Progenitor cell of endocrine pancreas (in vitro differentiated cells): ENCODE data around the gene TBC1D32. TPM values are rescaled to one million over a fixed set of nuclear protein-coding genes. Genes with fewer than 3 reads are reported as not detected.
"Not testable (repeated sequence)": the region's sequence is repeated elsewhere in the genome, so short reads cannot be mapped to it uniquely, and the experiment has no call there.

Experiments used
- DNase-seq: peaks from one replicate; pipeline ENCODE4 v3.0.0; 2021; ENCODE audit warnings: low spot score; ENCODE audit not compliant: unreplicated experiment
- H3K27ac Mint-ChIP-seq: 2 replicates; pipeline ENCODE4 v1.8.0; 2021; ENCODE audit warnings: mild to moderate bottlenecking, moderate library complexity, mixed read lengths
- H3K27me3 Mint-ChIP-seq: 2 replicates; pipeline ENCODE4 v1.8.0; 2021; ENCODE audit warnings: mixed read lengths
- H3K36me3 Mint-ChIP-seq: 2 replicates; pipeline ENCODE4 v1.8.0; 2022; ENCODE audit warnings: mixed read lengths; ENCODE audit not compliant: insufficient read depth
- H3K4me1 Mint-ChIP-seq: 2 replicates; pipeline ENCODE4 v1.8.0; 2021; ENCODE audit warnings: low read depth, mixed read lengths
- H3K4me3 Mint-ChIP-seq: 2 replicates; pipeline ENCODE4 v1.8.0; 2021; ENCODE audit warnings: low read depth, mild to moderate bottlenecking, moderate library complexity, mixed read lengths
- H3K9me3 Mint-ChIP-seq: 2 replicates; pipeline ENCODE4 v1.8.0; 2021; ENCODE audit warnings: low read depth, mixed read lengths
- long read RNA-seq: library from polyadenylated mRNA; unstranded; transcript quantifications from one replicate; pipeline ENCODE4 v2.0.0, GENCODE V29; 2020
- total RNA-seq: library from RNA; stranded (reverse); gene quantifications from 2 replicates; pipeline ENCODE4 v1.2.1, GENCODE V29; 2021
- TF ChIP-seq, protein P1 (sequence below): fragments of 200-600 bp; sonication (generic); IDR thresholded peaks from one replicate; pipeline ENCODE4 v1.5.0; 2021; ENCODE audit warnings: antibody characterized with exemption, mild to moderate bottlenecking; ENCODE audit not compliant: unreplicated experiment

TBC1D32 gene
- 13.6 and 15.4 TPM in 2 replicates for total RNA-seq
- long read RNA-seq, full-length matches to known transcripts, result 1 of 10 reads
- long read RNA-seq, partial matches to known transcripts, result 4 of 10 reads
- long read RNA-seq, other reads (novel, unspliced or antisense), result 5 of 10 reads

- Mint-ChIP-seq H3K4me3 (peak within 1 kb of the TSS; percentile 96), H3K4me1 (peaks cover 11% of the 10 kb centered on the region), H3K27ac (peak within 1 kb of the TSS; percentile 99), H3K9me3 (no peaks in the 10 kb centered on the region), H3K36me3 (no peaks in the 10 kb centered on the region), H3K27me3 (no peaks in the 10 kb centered on the region)
- TF ChIP-seq, protein P1, sequence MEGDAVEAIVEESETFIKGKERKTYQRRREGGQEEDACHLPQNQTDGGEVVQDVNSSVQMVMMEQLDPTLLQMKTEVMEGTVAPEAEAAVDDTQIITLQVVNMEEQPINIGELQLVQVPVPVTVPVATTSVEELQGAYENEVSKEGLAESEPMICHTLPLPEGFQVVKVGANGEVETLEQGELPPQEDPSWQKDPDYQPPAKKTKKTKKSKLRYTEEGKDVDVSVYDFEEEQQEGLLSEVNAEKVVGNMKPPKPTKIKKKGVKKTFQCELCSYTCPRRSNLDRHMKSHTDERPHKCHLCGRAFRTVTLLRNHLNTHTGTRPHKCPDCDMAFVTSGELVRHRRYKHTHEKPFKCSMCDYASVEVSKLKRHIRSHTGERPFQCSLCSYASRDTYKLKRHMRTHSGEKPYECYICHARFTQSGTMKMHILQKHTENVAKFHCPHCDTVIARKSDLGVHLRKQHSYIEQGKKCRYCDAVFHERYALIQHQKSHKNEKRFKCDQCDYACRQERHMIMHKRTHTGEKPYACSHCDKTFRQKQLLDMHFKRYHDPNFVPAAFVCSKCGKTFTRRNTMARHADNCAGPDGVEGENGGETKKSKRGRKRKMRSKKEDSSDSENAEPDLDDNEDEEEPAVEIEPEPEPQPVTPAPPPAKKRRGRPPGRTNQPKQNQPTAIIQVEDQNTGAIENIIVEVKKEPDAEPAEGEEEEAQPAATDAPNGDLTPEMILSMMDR, result no peak
- peak; percentile 87 for DNase-seq
Measured at GRCh38 chr6:121334299-121335086, at the start of gene TBC1D32. TBC1D32 (minus strand) TSS chr6:121334480; CDS start chr6:121334430, 50 bp downstream.

DNA sequence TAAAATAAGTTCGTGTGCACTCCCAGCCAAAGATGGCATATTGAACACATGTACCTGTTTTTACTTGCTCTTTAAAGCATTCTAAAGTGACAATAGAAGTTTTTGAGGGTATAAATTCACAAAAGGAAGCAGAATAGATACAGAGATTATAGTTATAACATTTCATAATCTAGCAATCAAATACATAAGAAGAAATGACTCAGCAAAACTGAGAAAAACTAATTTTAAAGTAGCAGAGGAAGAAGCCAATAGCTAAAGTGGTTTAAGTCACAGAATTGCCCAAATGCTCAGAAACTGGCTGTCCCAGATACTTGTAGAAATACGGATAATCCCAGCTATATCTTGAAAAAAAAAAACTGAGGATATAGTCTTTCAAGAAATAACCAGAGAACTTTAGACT is 49.2 kb upstream of the TBC1D32 start:
- H3K9me3 Mint-ChIP-seq, result no peaks in the 10 kb centered on the region
- no peaks in the 10 kb centered on the region for H3K27me3 Mint-ChIP-seq
- H3K36me3 Mint-ChIP-seq, result no peaks in the 10 kb centered on the region
- no peaks in the 10 kb centered on the region for H3K4me1 Mint-ChIP-seq
- DNase-seq, result no peak
- no peak overlapping the region for H3K4me3 Mint-ChIP-seq
- TF ChIP-seq, protein P1, result no peak
- H3K27ac Mint-ChIP-seq, result no peak overlapping the region

DNA sequence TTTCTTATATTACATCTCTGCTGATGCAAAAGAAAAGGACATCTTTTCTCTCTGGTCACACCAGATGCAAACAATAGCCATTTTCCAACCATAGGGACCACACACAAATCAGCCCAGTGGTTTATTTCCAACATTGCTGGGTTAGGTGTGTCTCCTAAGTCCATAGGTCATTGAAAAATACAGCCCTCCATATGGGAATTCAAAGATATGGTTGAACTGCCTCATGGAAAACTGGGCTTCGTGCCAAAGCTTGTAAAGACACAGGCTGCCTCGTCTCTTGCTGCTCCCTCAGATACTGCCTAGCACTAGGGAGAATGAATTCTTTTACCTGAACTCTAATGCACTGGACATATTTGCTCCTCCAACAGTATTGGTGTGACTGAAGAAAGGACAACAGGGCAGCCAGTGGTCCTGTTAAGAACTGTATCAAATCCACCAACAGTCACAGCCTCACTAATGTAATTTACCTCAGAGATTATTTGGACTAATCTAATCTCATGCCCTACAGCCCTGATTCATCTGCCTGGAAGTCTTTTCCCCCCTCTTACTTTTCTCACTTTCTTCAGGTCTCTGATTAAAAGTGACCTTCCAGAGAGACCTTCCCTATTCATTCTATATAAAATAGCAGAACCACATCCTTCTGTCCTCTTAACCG is 48.3 kb upstream of the TBC1D32 start:
- Mint-ChIP-seq H3K27ac (no peak overlapping the region), H3K4me3 (no peak overlapping the region), H3K36me3 (no peaks in the 10 kb centered on the region), H3K27me3 (no peaks in the 10 kb centered on the region), H3K9me3 (no peaks in the 10 kb centered on the region), H3K4me1 (no peaks in the 10 kb centered on the region)
- no peak for DNase-seq
- TF ChIP-seq, protein P1, result no peak

GRCh38 chr6:121376411-121376810 is 42.1 kb upstream of the TBC1D32 start:
- Mint-ChIP-seq H3K36me3 (no peaks in the 10 kb centered on the region), H3K9me3 (no peaks in the 10 kb centered on the region), H3K27ac (no peak overlapping the region), H3K4me1 (no peaks in the 10 kb centered on the region), H3K4me3 (no peak overlapping the region), H3K27me3 (no peaks in the 10 kb centered on the region)
- TF ChIP-seq, protein P1, result no peak
- no peak for DNase-seq

GRCh38 chr6:121374219-121374618 is 39.9 kb upstream of the TBC1D32 start:
- not testable (repeated sequence) for H3K27me3 Mint-ChIP-seq, H3K4me3 Mint-ChIP-seq, H3K36me3 Mint-ChIP-seq, H3K27ac Mint-ChIP-seq, H3K4me1 Mint-ChIP-seq, DNase-seq, H3K9me3 Mint-ChIP-seq
